Measurements from ENCODE around the gene OR2AJ1.

DNA sequence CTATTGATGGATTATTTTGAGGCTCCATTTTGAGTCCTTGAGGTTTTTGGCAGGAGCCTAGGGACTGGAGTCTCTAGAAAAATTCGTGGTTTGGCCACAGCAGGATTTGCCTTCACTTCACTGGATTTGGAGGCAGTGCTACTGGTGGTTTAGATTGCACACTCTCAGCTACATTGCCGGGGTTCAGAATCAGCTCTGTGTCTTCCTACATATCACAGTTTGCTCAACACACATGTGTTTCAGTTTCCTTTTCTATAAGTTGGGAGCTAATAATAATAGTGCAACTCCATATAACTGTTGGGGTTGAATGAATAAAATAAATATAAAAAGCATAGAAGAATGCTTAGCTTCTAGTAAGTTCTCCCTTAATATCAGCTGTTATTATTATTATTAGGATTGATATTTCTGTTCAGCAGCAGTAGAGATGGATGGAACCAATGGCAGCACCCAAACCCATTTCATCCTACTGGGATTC, 29.5 kb upstream of the OR2AJ1 start, which contains the start of gene OR2W3:
- TF ChIP-seq, protein P1, sequence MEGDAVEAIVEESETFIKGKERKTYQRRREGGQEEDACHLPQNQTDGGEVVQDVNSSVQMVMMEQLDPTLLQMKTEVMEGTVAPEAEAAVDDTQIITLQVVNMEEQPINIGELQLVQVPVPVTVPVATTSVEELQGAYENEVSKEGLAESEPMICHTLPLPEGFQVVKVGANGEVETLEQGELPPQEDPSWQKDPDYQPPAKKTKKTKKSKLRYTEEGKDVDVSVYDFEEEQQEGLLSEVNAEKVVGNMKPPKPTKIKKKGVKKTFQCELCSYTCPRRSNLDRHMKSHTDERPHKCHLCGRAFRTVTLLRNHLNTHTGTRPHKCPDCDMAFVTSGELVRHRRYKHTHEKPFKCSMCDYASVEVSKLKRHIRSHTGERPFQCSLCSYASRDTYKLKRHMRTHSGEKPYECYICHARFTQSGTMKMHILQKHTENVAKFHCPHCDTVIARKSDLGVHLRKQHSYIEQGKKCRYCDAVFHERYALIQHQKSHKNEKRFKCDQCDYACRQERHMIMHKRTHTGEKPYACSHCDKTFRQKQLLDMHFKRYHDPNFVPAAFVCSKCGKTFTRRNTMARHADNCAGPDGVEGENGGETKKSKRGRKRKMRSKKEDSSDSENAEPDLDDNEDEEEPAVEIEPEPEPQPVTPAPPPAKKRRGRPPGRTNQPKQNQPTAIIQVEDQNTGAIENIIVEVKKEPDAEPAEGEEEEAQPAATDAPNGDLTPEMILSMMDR (IDR thresholded peaks at IDR 0.05), result no peak
- TF ChIP-seq POLR2A (IDR thresholded peaks at IDR 0.05), result no peak
